Measurements from ENCODE around the gene UQCRQ.

UQCRQ gene

GRCh38 chr5:132887283-132887682 lies 20.8 kb downstream of the UQCRQ start:
- DNase-seq (ENCODE audit: low read depth), result no peak
- TF ChIP-seq CTCF (conservative IDR thresholded peaks at IDR 0.05; ENCODE audit: low read depth, low read length), result no peak
- H3K4me3 ChIP-seq (ENCODE audit: low read length), result no peak overlapping the region

- H3K4me3 ChIP-seq (ENCODE audit: low read length), result no peak overlapping the region
- no peak for TF ChIP-seq CTCF (conservative IDR thresholded peaks at IDR 0.05; ENCODE audit: low read depth, low read length)
- no peak for DNase-seq (ENCODE audit: low read depth)
These were observed 23.1 kb downstream of the UQCRQ start for GRCh38 chr5:132889501-132889900.

GRCh38 chr5:132890817-132891216 lies 24.4 kb downstream of the UQCRQ start:
- no peak for DNase-seq (ENCODE audit: low read depth)
- no peak overlapping the region for H3K4me3 ChIP-seq (ENCODE audit: low read length)
- no peak for TF ChIP-seq CTCF (conservative IDR thresholded peaks at IDR 0.05; ENCODE audit: low read depth, low read length)

- no peak for DNase-seq (ENCODE audit: low read depth)
- TF ChIP-seq CTCF (conservative IDR thresholded peaks at IDR 0.05; ENCODE audit: low read depth, low read length), result no peak
These were observed 29.4 kb downstream of the UQCRQ start for GRCh38 chr5:132895719-132896305.

GRCh38 chr5:132896685-132897084 lies 30.2 kb downstream of the UQCRQ start:
- no peak for DNase-seq (ENCODE audit: low read depth)
- H3K4me3 ChIP-seq (ENCODE audit: low read length), result no peak overlapping the region
- TF ChIP-seq CTCF (conservative IDR thresholded peaks at IDR 0.05; ENCODE audit: low read depth, low read length), result no peak

More at GRCh38 chr5:132895719-132896305, 29.4 kb downstream of the UQCRQ start:
- no peak overlapping the region for H3K4me3 ChIP-seq (ENCODE audit: low read length)

GRCh38 chr5:132898094-132898493 lies 31.7 kb downstream of the UQCRQ start:
- H3K4me3 ChIP-seq (ENCODE audit: low read length), result no peak overlapping the region
- DNase-seq (ENCODE audit: low read depth), result no peak
- TF ChIP-seq CTCF (conservative IDR thresholded peaks at IDR 0.05; ENCODE audit: low read depth, low read length), result no peak

GRCh38 chr5:132901036-132901435 lies 34.6 kb downstream of the UQCRQ start:
- no peak for DNase-seq (ENCODE audit: low read depth)
- no peak overlapping the region for H3K4me3 ChIP-seq (ENCODE audit: low read length)
- TF ChIP-seq CTCF (conservative IDR thresholded peaks at IDR 0.05; ENCODE audit: low read depth, low read length), result no peak
